HG03103 (cell line): ENCODE results near the gene EIF5A.

ENCODE experiments used
- ATAC-seq: cut with Tn5 transposase; IDR thresholded peaks from one replicate; pipeline ENCODE4 v1.9.1; 2021; ENCODE audit warnings: low read depth; ENCODE audit not compliant: unreplicated experiment

EIF5A gene

DNA sequence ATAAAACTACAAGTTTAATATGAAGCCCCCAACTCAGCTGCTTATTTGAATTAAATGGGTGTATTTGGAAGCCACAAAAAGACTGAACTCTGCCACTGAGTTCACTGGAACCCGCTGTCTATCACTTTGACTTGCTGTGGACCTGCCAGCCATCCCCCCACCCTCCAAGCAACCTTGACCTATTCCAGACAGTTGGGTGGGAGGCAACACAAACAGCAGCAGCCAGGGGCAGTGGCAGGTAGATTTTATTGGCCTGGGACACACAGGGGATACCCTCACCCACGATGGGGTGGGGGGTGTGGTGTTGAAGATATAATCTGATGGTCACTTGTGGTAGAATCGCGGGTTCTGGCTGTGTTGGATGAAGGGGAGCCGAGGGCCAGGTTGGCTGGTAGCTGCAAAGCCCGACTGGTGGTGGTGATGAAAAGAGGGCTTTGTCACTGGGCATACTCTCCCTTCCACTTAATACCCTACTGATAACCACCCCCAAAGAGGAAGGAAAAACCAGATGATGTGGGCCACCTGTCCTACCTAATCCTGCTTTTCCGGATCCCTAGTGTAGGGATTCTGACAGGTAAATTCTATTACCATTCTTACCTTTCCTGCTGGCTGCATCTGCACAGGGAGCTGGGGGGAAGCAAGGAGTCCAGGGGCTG is 5.1 kb downstream of the EIF5A start:
- ATAC-seq, result no peak

DNA sequence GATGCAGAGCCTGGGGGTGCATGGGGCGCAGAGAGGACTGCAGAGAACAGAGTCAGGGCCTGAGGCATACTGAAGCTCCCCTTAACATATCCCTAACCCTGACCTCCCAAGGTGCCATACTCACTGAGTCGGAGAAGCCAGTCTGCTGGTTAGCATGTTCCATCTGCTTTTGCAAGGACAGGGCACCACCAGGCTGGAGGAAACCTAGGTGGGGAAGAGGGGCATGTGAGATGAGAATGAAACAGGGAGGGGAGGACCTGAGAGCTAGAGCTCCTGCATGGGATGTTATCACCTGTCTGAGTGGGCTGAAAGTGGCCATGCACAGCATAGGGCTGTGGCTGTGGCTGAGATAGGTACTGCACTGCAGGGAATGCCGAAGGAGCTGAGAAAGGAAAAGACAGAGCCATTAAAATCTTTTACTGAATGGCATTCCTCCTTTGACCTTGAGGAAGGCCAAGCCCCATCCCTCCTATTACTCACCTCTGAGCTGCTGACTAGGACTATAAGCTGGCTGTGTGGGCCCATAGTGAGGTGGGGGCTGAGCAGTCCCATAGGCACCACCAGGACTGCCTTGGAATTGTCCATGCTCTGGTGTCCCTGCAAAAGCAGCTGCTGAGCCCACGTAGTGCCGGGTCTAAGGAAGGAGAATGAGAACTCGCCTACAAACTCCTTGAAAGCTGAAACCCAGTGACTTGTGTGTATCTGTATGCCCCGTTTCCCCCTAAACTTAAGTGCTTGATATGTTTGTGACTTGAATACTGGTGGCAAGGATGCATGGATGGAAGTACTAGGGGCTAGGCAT is 5.9 kb downstream of the EIF5A start:
- ATAC-seq, result no peak

DNA sequence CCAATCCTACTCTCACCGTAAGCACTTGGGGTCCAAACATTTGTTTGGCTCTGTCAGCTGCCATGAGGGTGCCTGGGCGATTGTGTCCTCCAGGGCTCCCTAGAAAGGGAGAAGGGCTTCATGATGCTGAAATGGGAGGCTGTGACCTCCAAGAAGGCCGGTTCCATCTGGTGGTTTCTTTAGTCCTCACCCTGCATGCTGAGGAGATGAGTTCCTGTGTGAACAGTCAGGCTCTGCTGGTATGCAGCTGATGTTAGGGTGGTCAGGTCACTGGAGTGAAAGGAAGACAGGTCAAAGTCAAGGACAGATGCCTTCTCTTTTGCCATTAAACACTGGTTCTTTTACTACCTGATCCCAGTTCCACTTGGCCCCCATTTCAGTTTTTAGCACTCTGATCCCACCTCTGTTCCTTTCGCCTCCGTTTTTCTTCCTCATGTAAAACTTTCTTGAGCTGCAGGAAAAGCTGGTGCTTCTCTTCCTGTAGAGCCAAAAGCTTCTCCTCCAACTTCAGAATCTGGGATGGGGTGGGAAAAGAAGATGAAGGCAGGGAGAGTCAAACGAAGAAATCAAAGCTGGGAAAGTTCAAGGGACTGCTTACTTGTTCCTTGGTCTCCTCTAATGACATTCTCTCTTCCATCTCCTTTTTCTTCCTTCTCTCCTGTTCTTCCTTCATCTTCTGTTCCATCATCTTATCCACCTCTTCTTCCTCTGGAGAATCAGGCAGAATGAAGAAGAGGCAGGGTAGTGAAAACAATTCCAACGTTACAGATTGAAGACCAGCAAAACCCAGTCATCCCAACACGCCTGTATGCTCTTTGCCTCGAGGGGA is 6.7 kb downstream of the EIF5A start:
- no peak for ATAC-seq

DNA sequence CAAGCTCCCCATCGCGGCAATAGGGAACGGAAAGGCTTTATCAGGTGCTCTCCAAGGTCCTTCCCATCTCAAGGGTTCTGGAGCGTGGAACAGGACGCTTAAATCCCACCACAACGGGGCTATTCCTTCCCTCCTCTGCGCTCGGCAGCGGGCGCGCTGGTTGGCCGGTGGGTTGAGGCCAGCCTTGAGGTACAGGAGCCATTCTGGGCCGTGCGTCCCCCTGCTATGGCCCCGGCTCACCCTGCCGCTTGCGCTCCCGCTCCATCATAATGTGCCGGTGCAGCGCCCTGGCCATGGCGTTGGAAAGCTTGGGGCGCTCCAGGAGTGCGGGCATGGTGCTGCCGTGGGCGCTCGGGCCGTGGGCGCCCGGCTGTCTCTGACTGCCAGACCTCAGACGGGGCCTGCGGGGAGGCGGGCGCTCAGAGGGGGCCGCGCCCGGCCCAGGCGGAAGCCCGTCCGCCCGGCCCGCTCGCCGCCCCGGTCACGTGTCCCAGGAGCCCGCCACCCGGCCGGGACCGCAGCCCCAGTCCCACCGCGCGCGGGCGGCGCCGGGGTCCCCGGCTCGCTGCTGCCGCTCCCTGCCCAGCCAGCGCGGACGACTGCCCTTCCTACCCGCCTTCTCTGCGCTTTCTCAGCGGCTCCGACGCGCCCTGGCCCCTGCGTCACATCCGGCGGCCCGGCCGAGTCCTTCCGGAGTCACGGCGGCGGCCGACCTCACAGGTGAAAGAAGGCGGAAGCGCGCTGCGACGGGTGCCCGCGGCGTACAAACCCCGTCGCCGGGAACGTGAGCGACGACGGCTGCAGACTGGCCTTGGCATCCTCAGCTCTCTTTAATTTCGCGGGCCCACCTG is 7.5 kb downstream of the EIF5A start, which contains the start of gene GPS2:
Gene GPS2, minus strand, starts transcription at position 642 of the 851 bp plus-strand sequence. Its CDS starts 308 bp downstream, at position 334.
- ATAC-seq, result peak; percentile 56

DNA sequence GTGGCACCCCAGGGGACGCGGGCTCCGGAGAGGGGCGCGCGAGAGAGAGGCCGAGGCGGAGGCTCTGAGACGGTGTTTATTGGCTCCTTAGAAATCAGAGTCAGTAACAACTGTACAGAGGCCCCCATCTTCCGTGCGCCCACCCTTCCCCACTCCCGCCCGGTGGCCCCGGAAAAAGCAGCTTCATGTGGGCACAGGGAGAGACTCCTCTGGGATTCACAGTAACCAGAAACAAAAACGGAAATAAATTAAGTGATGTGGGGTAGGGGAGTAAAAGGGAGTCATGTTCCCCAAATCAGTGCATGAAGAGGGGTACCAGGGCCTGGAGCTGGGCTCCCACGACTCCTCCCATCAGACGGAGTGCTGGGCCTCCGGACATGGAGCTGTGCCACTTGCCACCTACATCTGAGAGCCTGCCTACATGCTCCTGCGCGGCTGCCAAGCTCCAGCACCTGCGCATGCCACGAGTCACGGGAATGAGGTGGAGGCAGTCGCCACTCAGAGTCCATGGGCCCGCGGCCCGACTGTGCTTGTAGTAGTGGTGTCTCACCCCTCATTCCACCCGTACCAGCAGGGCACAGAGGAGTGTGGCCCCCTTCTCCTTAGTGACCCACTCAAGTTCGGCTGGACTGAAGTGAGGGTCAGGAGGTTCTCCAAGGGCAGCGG is 8.3 kb downstream of the EIF5A start:
- ATAC-seq, result no peak

DNA sequence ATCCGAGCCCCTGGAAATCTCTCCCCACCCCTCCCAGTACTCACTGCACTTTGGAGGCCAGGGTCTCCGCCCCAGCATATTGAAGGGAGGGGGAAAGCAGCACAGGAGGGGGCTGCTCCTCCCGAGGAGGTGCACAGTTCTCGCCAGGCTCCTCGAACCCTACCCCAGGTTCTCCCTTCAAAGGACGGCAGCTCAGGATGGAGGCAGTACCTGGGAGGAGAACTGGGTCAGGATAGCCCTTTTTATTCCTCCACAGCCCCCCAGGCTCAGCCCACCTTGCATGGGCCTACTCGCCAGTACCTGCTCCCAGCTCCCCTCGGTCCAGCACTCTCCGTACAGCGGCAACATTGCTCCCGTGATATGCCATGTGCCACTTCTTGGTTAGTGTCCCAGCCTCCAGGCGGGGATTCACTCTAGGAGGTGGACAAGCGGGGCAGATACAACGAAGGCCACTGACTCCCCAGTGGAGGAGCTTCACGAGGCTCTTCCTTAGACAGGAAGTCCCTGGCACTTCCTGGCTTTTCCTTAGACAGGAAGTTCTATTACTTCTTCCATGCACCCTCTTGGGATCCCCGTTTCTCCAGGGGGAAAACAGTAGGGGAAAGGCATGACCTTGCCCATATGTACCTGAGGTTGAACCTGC is 9.9 kb downstream of the EIF5A start:
- no peak for ATAC-seq

DNA sequence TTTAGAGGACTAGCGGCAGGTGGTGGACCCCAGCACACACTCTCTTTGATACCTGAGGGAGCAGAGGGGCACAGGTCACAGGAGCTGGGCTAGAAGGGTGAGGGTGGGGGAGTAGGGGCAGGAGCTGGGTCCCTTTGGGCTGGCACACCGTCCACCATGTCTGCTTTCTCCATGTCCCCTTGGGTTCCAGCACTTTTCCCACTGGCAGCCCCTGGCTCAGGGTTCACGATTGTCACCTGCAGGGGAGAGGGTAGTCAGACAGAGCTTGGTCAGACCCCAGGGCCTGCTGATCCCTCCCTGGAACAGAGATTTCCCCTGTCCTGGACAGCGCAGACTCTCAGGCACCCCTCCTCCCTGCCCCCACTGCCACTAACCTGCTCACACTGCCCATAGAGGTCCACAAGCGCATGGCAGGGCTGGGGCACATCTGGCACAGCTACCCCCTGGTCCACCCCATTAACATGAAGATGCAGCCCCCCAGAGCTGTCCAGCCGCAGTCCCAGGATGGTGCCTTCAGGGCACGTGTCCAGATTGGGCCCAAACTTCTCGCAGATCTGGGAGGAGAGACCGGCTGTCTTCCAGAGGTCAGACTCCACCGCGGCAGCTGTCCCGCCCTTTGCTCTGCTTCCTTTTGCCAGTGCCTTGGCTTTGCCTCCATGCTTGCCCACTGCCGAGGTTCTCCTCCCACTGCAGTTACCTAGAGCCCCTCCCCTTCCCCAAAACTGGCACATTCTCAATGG is 10.9 kb downstream of the EIF5A start:
- no peak for ATAC-seq

DNA sequence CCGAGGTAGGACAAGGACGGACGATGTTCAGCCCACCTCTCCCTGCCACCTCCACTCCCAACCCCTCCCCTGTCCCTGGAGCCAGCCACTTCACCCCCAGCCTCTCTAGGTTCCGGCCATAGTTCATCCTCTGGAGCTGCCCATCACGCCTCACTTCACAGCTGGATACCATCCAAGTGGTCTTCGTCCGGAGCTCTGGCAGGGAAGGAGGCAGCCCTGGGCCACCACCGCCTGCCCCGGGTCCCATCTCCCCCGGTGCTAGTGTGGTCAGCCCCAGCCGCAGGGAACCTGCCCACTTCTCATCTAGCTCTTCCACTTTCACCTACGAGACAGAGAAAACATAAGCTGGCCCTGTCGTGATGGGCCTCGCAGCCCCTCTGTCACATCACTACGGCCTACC is 14.0 kb downstream of the EIF5A start:
- no peak for ATAC-seq

DNA sequence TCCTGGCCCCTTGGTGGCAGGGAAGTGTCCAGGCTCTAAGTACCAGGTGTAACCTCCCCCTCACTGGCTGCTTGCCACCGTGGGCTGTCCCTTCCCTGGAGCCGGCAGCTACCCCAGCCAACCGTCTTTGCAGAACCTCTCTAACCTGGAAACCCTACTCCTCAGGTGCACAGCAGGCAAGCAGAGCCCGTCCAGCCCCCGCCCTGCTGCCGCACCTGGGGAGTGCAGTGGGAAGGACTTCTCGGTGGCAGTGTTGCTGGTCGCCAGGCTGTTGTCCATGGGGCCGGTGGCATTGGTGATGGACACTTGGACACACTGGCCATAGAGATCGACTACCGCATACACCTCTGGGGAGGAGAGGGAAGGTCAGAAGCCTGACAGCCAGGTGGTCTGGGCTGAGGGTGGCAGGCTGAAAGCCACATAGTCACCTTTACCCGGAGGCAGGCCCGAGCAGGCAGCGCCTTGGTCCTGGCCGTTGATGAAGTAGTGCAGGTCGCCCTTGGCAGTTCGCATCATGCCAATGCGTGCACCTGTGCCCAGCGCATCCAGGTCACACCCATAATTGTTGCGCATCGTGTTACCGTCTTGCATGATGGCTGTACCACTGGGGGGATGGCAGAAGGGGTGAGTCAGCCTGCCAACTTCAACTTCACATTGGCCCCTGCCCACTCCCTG is 15.2 kb downstream of the EIF5A start:
- no peak for ATAC-seq

DNA sequence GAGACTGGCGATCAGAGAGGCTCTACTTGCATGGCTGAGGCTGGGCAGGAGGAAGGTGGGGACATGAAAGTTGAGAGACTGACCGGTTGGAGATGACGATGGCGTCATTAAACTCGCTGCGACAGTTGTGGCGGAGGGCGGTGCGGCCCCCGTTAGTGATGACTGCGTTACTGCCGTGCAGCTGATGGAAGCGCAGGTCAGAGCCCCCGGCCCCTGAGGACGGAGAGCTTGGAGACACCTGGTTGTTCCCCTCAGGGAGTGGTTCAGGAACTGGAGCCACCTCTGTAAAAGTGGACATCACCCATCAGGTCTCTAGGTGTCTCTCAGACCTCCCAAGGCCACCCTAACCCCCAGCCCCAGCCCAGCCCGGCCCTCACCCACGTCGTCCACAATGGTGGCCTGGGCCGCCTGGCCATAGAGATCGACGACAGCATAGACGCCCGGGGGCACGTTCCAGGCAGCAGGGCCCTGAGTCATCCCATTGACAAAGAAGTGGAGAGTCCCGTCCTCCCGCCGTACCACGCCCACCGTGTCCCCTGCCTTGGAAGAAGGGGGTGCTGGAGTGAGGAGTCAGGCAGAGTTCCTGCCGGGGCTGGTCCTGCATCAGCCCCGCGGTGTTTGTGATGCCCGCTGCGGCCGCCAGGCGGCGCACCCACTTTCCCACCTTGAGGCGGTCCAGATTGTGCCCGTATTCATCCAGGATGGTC is 16.5 kb downstream of the EIF5A start:
- ATAC-seq, result no peak

DNA sequence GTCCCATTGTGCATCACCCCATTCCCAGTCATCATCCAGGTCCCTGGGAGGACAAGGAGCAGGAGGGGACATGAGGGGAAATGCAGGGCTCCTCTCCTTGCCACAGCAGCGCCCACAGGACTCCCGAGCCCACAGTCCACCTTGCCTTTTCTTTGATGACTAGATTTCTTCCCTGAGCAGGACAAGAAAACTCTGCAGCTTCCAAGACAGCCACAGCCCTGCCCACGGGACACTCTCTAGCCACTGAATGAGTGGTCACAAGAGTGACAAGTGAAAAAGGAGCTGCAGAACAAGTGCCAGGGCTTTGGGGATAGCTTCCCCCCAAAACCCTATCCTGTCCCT is 17.0 kb downstream of the EIF5A start:
- no peak for ATAC-seq

DNA sequence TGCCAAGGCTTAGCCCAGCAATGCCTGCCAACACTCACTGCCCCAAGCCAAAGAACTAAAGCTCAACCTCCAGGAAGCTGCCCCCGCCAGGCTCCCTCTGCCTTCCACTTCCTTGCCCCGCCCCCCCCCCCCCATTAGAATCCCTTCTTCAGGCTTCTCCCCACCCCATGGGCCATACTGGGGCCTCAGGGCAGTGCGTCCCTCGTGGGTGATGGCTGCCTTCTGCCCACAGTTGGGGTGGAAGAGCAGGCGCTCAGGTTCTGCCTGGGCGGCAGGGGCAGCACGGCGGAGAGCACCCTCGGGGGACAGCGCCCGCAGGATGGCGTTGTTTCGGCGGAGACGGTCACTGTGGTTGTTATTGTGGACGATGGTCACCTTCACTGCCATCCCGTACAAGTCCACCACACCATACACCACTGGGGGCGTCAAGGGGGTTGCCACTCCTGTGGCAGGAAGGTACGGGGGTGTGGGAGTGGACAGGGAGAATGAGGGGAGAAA is 17.7 kb downstream of the EIF5A start:
- ATAC-seq, result no peak

DNA sequence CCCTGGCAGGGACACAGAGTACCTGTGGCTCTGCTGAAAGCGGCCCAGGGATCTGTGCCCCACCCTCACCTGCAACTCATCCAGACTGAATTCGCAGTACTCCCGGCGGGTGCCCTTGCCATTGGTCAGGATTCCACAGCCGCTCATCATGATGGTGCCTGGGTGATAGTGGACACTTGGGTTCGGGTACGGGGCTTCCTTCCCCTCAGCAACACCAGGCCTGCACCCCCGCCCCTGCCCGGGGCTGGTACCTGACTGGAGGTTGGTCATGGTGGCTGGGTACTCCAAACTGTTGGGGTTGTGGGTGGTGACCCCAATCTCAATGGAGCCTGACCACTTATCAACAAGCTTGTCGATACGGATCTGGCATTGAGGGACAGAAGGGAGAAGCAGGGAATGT is 18.8 kb downstream of the EIF5A start:
- ATAC-seq, result no peak

DNA sequence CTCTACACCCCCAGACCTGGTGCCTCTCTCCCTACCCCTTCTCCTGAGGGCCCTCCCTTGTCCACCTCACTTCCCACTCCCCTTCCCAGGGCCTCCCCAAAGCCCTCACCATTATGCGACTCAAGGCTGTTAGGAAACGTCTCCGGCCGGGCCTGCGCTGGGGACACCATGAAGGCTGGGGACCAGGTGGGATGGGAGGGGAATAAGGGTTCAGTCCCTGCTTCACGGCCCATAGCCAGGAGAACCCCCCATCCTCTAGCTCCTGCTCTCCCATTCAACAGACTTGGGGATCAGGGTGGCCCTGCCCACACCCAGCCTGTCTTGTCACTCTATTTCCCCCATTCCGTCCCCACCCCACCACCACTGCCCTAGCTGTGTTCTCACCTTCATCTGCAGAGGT is 19.6 kb downstream of the EIF5A start:
- no peak for ATAC-seq

DNA sequence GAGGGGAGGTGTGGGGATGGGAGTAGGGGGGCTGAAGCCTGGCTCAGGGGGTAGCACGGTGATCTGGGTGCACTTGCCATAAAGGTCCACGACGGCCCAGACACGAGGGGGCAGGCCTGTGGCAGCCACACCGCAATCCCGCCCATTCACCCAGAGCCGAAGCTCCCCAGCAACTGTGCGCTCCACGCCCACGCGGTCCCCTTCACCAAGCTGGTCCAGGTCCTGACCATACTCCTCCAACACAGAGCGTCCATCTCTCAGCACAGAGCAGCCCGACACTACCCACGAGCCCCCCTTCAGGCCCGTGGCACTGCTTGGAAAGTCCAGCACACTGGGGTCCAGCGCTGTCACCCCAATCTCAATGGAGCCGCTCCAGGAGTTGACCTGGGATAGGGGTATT is 20.1 kb downstream of the EIF5A start:
- ATAC-seq, result no peak

DNA sequence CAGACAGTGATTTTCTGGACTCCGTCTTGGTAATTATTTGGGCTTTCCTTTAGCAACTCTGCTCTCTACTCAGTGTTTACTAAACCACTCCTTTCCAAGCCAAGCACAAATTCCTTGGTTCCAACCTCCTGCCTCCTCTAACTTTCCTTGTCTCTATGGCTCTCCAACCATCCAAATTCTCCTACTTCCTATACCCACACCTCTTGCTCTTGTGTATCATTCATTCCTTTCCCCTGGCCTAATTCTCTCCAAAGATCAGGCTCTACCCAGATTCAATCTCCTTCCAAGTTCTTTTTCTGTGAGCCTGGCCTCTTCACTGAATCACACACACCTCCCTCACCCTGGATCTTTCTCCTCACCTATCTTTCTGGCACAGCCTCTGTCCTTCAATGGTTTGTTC is 20.6 kb downstream of the EIF5A start:
- ATAC-seq, result no peak

DNA sequence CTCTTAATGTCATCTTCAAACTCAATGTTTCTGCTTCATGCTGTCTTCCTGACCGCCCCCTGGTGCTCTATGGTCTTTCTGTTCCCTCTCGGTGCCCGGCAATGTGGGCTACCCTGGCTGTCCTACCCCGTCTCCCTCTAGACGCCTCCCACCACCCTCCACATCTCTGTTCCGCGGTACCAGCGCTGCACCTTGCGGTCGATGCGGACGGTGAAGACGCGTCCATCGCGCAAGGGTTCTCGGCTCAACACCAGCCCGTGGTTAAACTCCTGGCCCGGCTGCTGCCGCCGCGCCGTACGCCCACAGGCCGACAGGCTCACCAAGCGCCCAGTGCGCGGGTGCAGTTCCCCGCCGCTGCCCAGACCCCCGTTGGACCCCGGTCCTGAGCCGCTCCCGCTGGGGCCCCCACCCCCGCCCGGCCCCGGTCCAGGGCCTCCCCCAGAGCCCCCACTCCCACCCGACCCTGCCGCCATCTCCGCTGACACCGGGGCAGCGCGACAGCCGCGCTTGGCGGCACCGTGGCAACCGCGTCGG is 21.5 kb downstream of the EIF5A start, which contains the start of gene NEURL4:
Gene NEURL4, minus strand, starts transcription at position 496 of the 534 bp plus-strand sequence. Its CDS starts 23 bp downstream, at position 473.
- ATAC-seq, result peak; percentile 10
